HFF-Myc (cell line): Measurements from ENCODE around the gene FOXL2.

Experiments
- DNase-seq: peaks from one replicate; pipeline ENCODE4 v3.0.0-alpha.2; 2011; ENCODE audit warnings: low read depth; ENCODE audit errors: extremely low read depth
- H3K4me3 ChIP-seq: replicated peaks from 2 replicates; pipeline ENCODE4 v1.5.1; 2011; ENCODE audit warnings: low read depth, mild to moderate bottlenecking, control low read depth, low read length
- TF ChIP-seq, protein P1 (sequence below): IDR thresholded peaks from 2 replicates; pipeline ENCODE4 v1.5.1; 2012; ENCODE audit warnings: mild to moderate bottlenecking, low read depth, low read length, control low read depth; ENCODE audit errors: missing control alignments

The FOXL2 gene

GRCh38 chr3:138975351-138975750 lies 28.4 kb upstream of the FOXL2 start:
- no peak for DNase-seq
- TF ChIP-seq, protein P1, sequence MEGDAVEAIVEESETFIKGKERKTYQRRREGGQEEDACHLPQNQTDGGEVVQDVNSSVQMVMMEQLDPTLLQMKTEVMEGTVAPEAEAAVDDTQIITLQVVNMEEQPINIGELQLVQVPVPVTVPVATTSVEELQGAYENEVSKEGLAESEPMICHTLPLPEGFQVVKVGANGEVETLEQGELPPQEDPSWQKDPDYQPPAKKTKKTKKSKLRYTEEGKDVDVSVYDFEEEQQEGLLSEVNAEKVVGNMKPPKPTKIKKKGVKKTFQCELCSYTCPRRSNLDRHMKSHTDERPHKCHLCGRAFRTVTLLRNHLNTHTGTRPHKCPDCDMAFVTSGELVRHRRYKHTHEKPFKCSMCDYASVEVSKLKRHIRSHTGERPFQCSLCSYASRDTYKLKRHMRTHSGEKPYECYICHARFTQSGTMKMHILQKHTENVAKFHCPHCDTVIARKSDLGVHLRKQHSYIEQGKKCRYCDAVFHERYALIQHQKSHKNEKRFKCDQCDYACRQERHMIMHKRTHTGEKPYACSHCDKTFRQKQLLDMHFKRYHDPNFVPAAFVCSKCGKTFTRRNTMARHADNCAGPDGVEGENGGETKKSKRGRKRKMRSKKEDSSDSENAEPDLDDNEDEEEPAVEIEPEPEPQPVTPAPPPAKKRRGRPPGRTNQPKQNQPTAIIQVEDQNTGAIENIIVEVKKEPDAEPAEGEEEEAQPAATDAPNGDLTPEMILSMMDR = no peak

DNA sequence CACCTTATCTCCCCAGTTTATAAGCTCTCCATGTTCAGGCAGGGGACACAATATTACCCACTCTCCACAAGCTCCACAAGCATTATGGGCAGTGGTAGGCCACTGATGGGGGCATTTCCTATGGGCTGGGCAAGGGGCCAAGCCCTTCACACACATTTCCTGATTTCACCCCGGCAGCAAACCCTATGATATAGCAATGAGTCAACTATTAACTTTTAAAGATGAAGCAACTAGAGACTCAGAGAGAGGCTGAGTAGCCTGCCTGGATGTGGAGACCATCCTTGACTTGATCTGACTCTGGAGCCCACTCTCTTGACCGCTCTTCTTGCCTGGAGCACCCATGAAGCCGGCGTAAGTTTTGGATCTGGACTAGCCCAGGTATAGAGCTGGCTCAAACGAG lies 27.5 kb upstream of the FOXL2 start:
- no peak overlapping the region for H3K4me3 ChIP-seq
- TF ChIP-seq, protein P1 = no peak
- no peak for DNase-seq

More at GRCh38 chr3:138975351-138975750, 28.4 kb upstream of the FOXL2 start:
- H3K4me3 ChIP-seq = no peak overlapping the region

- no peak overlapping the region for H3K4me3 ChIP-seq
- TF ChIP-seq, protein P1 = no peak
These were observed 26.0 kb upstream of the FOXL2 start for GRCh38 chr3:138972941-138973340.

DNA sequence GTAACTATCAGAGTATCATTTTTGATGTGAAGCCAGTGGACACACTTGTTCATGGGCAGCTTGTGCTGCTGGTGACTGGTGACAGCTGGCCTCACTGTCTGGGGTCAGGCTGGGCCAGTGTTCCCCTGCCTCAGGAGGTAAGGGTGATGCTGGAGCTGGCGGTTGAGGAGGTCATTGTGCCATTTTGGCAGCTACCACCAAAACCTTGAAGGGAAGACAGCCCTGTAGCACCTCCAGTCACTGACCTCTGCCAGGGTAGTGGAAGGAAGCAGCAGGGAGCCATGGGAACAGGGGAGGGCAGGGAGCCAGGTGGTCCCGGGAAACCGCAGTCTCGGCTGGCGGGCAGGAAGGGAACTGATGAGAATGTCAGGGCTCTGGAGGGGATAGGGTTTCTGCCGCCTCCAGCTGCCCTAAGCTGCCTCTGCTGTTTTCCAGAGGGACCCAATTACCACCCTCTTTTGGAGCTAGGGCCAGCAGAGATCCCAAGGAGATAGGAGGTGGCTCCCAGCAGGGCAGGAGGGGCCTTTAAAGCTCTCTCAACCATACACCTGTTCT lies 24.9 kb upstream of the FOXL2 start:
- no peak for DNase-seq
- TF ChIP-seq, protein P1 = no peak
- no peak overlapping the region for H3K4me3 ChIP-seq

More at GRCh38 chr3:138972941-138973340, 26.0 kb upstream of the FOXL2 start:
- no peak for DNase-seq

- H3K4me3 ChIP-seq = no peak overlapping the region
- TF ChIP-seq, protein P1 = no peak
- no peak for DNase-seq
These were observed 18.0 kb upstream of the FOXL2 start for GRCh38 chr3:138964923-138965322.

DNA sequence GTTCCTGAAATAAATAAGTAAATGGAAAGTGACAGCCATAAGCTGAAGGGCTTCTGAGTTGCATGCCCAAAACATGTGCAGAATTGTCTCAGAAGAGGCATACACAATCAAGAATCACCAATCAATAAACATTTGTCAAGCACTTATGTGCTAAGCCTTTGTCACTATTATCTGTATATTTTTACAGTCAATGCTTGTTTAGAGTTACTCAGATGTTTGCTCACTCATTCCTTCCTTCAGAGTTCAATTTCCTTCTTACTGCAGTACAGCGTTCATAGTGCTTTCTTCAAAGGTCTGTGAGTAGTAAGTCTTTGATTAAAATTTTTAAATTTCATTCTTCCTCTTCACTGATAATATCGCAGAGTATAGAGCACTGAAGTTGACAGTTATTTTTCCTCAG lies 17.3 kb upstream of the FOXL2 start:
- no peak overlapping the region for H3K4me3 ChIP-seq
- TF ChIP-seq, protein P1 = no peak
- no peak for DNase-seq
